ENCODE measurements around the gene AFAP1. TPM values are rescaled to one million over a fixed set of nuclear protein-coding genes. Genes with fewer than 3 reads are reported as not detected.

AFAP1 gene
- total RNA-seq, 1 experiment from 2014 or later, result 23.6 TPM

- no peak for DNase-seq (ENCODE audit: low spot score)
- peak; percentile 78 for ATAC-seq
- Mint-ChIP-seq H3K4me3 (no peak overlapping the region), H3K4me1 (peaks cover 30% of the 10 kb centered on the region), H3K9me3 (no peaks in the 10 kb centered on the region), H3K27ac (no peak overlapping the region), H3K27me3 (ENCODE audit: low read depth) (no peaks in the 10 kb centered on the region), H3K36me3 (no peaks in the 10 kb centered on the region)
- ChIA-PET CTCF (interaction anchor here (0.5 to 1.4 kb wide), 2 partner anchors 119 to 291 kb away, joined by 5 to 7 read pairs; no protein-coding TSS in a partner anchor), POLR2A (no interaction called here)
- no peak for TF ChIP-seq NFE2L1 (CRISPR knock-in tag; IDR thresholded peaks at IDR 0.05)
- TF ChIP-seq RORB (CRISPR knock-in tag; IDR thresholded peaks at IDR 0.05), result no peak
- no peak for TF ChIP-seq SMAD4 (CRISPR knock-in tag; IDR thresholded peaks at IDR 0.05)
- TF ChIP-seq ATF2 (CRISPR knock-in tag; IDR thresholded peaks at IDR 0.05; ENCODE audit: borderline replicate concordance, low read depth), result no peak
- TF ChIP-seq ZNF317 (CRISPR knock-in tag; IDR thresholded peaks at IDR 0.05; ENCODE audit: borderline replicate concordance, low read depth), result no peak
- no peak for TF ChIP-seq PRRX2 (CRISPR knock-in tag; IDR thresholded peaks at IDR 0.05)
- TF ChIP-seq ESRRA (CRISPR knock-in tag; IDR thresholded peaks at IDR 0.05; ENCODE audit: borderline replicate concordance), result no peak
- TF ChIP-seq FOXJ3 (CRISPR knock-in tag; IDR thresholded peaks at IDR 0.05; ENCODE audit: borderline replicate concordance), result no peak
- no peak for TF ChIP-seq IRF2 (CRISPR knock-in tag; IDR thresholded peaks at IDR 0.05; ENCODE audit: borderline replicate concordance, low read depth)
- TF ChIP-seq EMX1 (CRISPR knock-in tag; IDR thresholded peaks at IDR 0.05), result no peak
- no peak for TF ChIP-seq ATF6 (CRISPR knock-in tag; IDR thresholded peaks at IDR 0.05)
- no peak for TF ChIP-seq ETV6 (CRISPR knock-in tag; IDR thresholded peaks at IDR 0.05)
- TF ChIP-seq SOX15 (CRISPR knock-in tag; IDR thresholded peaks at IDR 0.05), result no peak
Observed at GRCh38 chr4:7964890-7965662, 25.4 kb upstream of the AFAP1 start.

GRCh38 chr4:7964459-7964858 lies 24.8 kb upstream of the AFAP1 start:
- CTCF ChIA-PET, result interaction anchor here (1.4 kb wide), 1 partner anchor 119 kb away, joined by 5 read pairs; no protein-coding TSS in a partner anchor
- no peak for ATAC-seq

More at GRCh38 chr4:7964459-7964858, 24.8 kb upstream of the AFAP1 start:
- POLR2A ChIA-PET, result no interaction called here
- no peaks in the 10 kb centered on the region for H3K9me3 Mint-ChIP-seq
- no peak for TF ChIP-seq IRF1 (CRISPR knock-in tag; IDR thresholded peaks at IDR 0.05)
- TF ChIP-seq HMGA2 (CRISPR knock-in tag; IDR thresholded peaks at IDR 0.05), result no peak
- TF ChIP-seq ZBTB21 (CRISPR knock-in tag; IDR thresholded peaks at IDR 0.05; ENCODE audit: borderline replicate concordance), result no peak
- TF ChIP-seq CREM (CRISPR knock-in tag; IDR thresholded peaks at IDR 0.05), result no peak
- TF ChIP-seq KAT7 (CRISPR knock-in tag; IDR thresholded peaks at IDR 0.05; ENCODE audit: borderline replicate concordance), result no peak
- no peak for TF ChIP-seq ZNF416 (CRISPR knock-in tag; IDR thresholded peaks at IDR 0.05)
- TF ChIP-seq ATF3 (CRISPR knock-in tag; conservative IDR thresholded peaks at IDR 0.05), result no peak
- no peak for TF ChIP-seq STAT6 (CRISPR knock-in tag; conservative IDR thresholded peaks at IDR 0.05; ENCODE audit: low read depth)
- no peaks in the 10 kb centered on the region for H3K27me3 Mint-ChIP-seq (ENCODE audit: low read depth)
- peaks cover 24% of the 10 kb centered on the region for H3K4me1 Mint-ChIP-seq
- no peak overlapping the region for H3K4me3 Mint-ChIP-seq
- no peak for DNase-seq (ENCODE audit: low spot score)
- H3K36me3 Mint-ChIP-seq, result no peaks in the 10 kb centered on the region
- no peak overlapping the region for H3K27ac Mint-ChIP-seq
